BLaER1 (cell line): ENCODE results near the gene COBL.

Experiments used
- H3K27ac ChIP-seq: shearing (Covaris generic); formaldehyde crosslinking; 2 replicates; pipeline ENCODE4 v1.8.1; 2022
- H3K27me3 ChIP-seq: shearing (Covaris generic); formaldehyde crosslinking; 2 replicates; pipeline ENCODE4 v1.8.1; 2022
- H3K36me3 ChIP-seq: shearing (Covaris generic); formaldehyde crosslinking; 2 replicates; pipeline ENCODE4 v1.8.1; 2022
- H3K4me1 ChIP-seq: shearing (Covaris generic); formaldehyde crosslinking; 2 replicates; pipeline ENCODE4 v1.8.1; 2022
- H3K4me2 ChIP-seq: shearing (Covaris generic); formaldehyde crosslinking; 2 replicates; pipeline ENCODE4 v1.8.1; 2022
- H3K4me3 ChIP-seq: shearing (Covaris generic); formaldehyde crosslinking; 2 replicates; pipeline ENCODE4 v1.8.1; 2022
- H3K9ac ChIP-seq: shearing (Covaris generic); formaldehyde crosslinking; 2 replicates; pipeline ENCODE4 v1.8.1; 2022
- H3K9me3 ChIP-seq: shearing (Covaris generic); formaldehyde crosslinking; 2 replicates; pipeline ENCODE4 v1.8.1; 2022
- H4K20me1 ChIP-seq: shearing (Covaris generic); formaldehyde crosslinking; 2 replicates; pipeline ENCODE4 v1.8.1; 2022
- Cebpa-rat ChIP-seq: shearing (Covaris generic); IDR thresholded peaks from 2 replicates; pipeline ENCODE4 v1.8.1; 2022

The COBL gene

GRCh38 chr7:51019191-51019844 lies 297.3 kb downstream of the COBL start:
- H3K27ac ChIP-seq, result no peak overlapping the region
- no peak for TF ChIP-seq Cebpa-rat
- no peak overlapping the region for H3K9ac ChIP-seq
- H3K4me3 ChIP-seq, result no peak overlapping the region
- no peaks in the 10 kb centered on the region for H4K20me1 ChIP-seq
- no peaks in the 10 kb centered on the region; the same call in 1 of the 2 replicates for H3K4me1 ChIP-seq
- H3K9me3 ChIP-seq, result no peaks in the 10 kb centered on the region
- no peak overlapping the region for H3K4me2 ChIP-seq
- no peaks in the 10 kb centered on the region for H3K27me3 ChIP-seq
- H3K36me3 ChIP-seq, result no peaks in the 10 kb centered on the region

GRCh38 chr7:51017576-51018535 lies 298.8 kb downstream of the COBL start:
- H3K27me3 ChIP-seq, result no peaks in the 10 kb centered on the region
- TF ChIP-seq Cebpa-rat, result no peak
- H3K9ac ChIP-seq, result no peak overlapping the region
- H3K4me3 ChIP-seq, result no peak overlapping the region
- no peaks in the 10 kb centered on the region for H3K9me3 ChIP-seq
- no peak overlapping the region for H3K27ac ChIP-seq
- no peaks in the 10 kb centered on the region; the same call in 1 of the 2 replicates for H3K4me1 ChIP-seq
- H3K36me3 ChIP-seq, result no peaks in the 10 kb centered on the region
- H4K20me1 ChIP-seq, result no peaks in the 10 kb centered on the region
- H3K4me2 ChIP-seq, result no peak overlapping the region

- Histone ChIP-seq H3K4me1 (no peaks in the 10 kb centered on the region; the same call in 1 of the 2 replicates), H3K27me3 (no peaks in the 10 kb centered on the region), H3K36me3 (no peaks in the 10 kb centered on the region), H3K9ac (no peak overlapping the region), H3K4me3 (no peak overlapping the region), H3K9me3 (no peaks in the 10 kb centered on the region), H4K20me1 (no peaks in the 10 kb centered on the region), H3K27ac (no peak overlapping the region), H3K4me2 (no peak overlapping the region)
- TF ChIP-seq Cebpa-rat, result no peak
These were observed 300.1 kb downstream of the COBL start for GRCh38 chr7:51016546-51016945.

- Histone ChIP-seq H3K4me2 (no peak overlapping the region), H3K27me3 (no peaks in the 10 kb centered on the region), H3K4me3 (no peak overlapping the region), H3K4me1 (no peaks in the 10 kb centered on the region; the same call in 1 of the 2 replicates), H4K20me1 (no peaks in the 10 kb centered on the region), H3K9me3 (no peaks in the 10 kb centered on the region), H3K27ac (no peak overlapping the region), H3K9ac (no peak overlapping the region), H3K36me3 (no peaks in the 10 kb centered on the region)
- no peak for TF ChIP-seq Cebpa-rat
These were observed 301.0 kb downstream of the COBL start for GRCh38 chr7:51015581-51015980.

GRCh38 chr7:51014811-51015210 lies 301.8 kb downstream of the COBL start:
- no peaks in the 10 kb centered on the region; the same call in 1 of the 2 replicates for H3K4me1 ChIP-seq
- H4K20me1 ChIP-seq, result no peaks in the 10 kb centered on the region
- H3K36me3 ChIP-seq, result no peaks in the 10 kb centered on the region
- no peak overlapping the region for H3K27ac ChIP-seq
- H3K9me3 ChIP-seq, result no peaks in the 10 kb centered on the region
- no peak overlapping the region for H3K9ac ChIP-seq
- H3K4me3 ChIP-seq, result no peak overlapping the region
- TF ChIP-seq Cebpa-rat, result no peak
- H3K4me2 ChIP-seq, result no peak overlapping the region
- no peaks in the 10 kb centered on the region for H3K27me3 ChIP-seq

- Histone ChIP-seq H3K4me3 (no peak overlapping the region), H3K9me3 (no peaks in the 10 kb centered on the region), H3K4me1 (no peaks in the 10 kb centered on the region; the same call in 1 of the 2 replicates), H3K36me3 (no peaks in the 10 kb centered on the region), H4K20me1 (no peaks in the 10 kb centered on the region), H3K9ac (no peak overlapping the region), H3K4me2 (no peak overlapping the region), H3K27me3 (no peaks in the 10 kb centered on the region), H3K27ac (no peak overlapping the region)
- TF ChIP-seq Cebpa-rat, result no peak
These were observed 302.6 kb downstream of the COBL start for GRCh38 chr7:51013861-51014511.

- H3K9me3 ChIP-seq, result no peaks in the 10 kb centered on the region
- no peak overlapping the region for H3K4me2 ChIP-seq
- no peak overlapping the region for H3K27ac ChIP-seq
- no peak overlapping the region for H3K9ac ChIP-seq
- H3K36me3 ChIP-seq, result no peaks in the 10 kb centered on the region
- no peaks in the 10 kb centered on the region for H4K20me1 ChIP-seq
- H3K4me3 ChIP-seq, result no peak overlapping the region
- no peaks in the 10 kb centered on the region for H3K27me3 ChIP-seq
- TF ChIP-seq Cebpa-rat, result no peak
- no peaks in the 10 kb centered on the region for H3K4me1 ChIP-seq
These were observed 303.3 kb downstream of the COBL start for GRCh38 chr7:51013218-51013786.

GRCh38 chr7:51012569-51013217 lies 303.9 kb downstream of the COBL start:
- Histone ChIP-seq H3K36me3 (no peaks in the 10 kb centered on the region), H3K9me3 (no peaks in the 10 kb centered on the region)
- no peak for TF ChIP-seq Cebpa-rat

GRCh38 chr7:51011710-51012350 lies 304.8 kb downstream of the COBL start:
- no peak for TF ChIP-seq Cebpa-rat

More at GRCh38 chr7:51012569-51013217, 303.9 kb downstream of the COBL start:
- Histone ChIP-seq H3K4me1 (no peaks in the 10 kb centered on the region), H3K27ac (no peak overlapping the region), H3K27me3 (no peaks in the 10 kb centered on the region), H3K9ac (no peak overlapping the region), H3K4me2 (no peak overlapping the region), H3K4me3 (no peak overlapping the region), H4K20me1 (no peaks in the 10 kb centered on the region)

More at GRCh38 chr7:51011710-51012350, 304.8 kb downstream of the COBL start:
- no peaks in the 10 kb centered on the region for H3K36me3 ChIP-seq
- H4K20me1 ChIP-seq, result no peaks in the 10 kb centered on the region
- H3K4me1 ChIP-seq, result no peaks in the 10 kb centered on the region
- no peaks in the 10 kb centered on the region for H3K9me3 ChIP-seq
- no peak overlapping the region for H3K27ac ChIP-seq
- no peak overlapping the region for H3K4me3 ChIP-seq
- H3K27me3 ChIP-seq, result no peaks in the 10 kb centered on the region
- no peak overlapping the region for H3K4me2 ChIP-seq
- H3K9ac ChIP-seq, result no peak overlapping the region
